ENCODE results near the gene FUT7. TPM values are rescaled to one million over a fixed set of nuclear protein-coding genes. Genes with fewer than 3 reads are reported as not detected.

Gene FUT7
- total and polyA plus RNA-seq, 3 donors from 2014 or later = 0.06 to 0.24 (median 0.24) TPM

GRCh38 chr9:137044502-137045177 lies 12.8 kb upstream of the FUT7 start:
- Histone ChIP-seq H3K9me3 (no peaks in the 10 kb centered on the region), H3K36me3 (ENCODE audit: low read depth, missing control alignments) (no peaks in the 10 kb centered on the region), H3K4me3 (peak overlapping the region; percentile 59 to 66), H3K27me3 (no peaks in the 10 kb centered on the region), H3K27ac (no peak overlapping the region), H3K4me1 (peaks cover 10% of the 10 kb centered on the region)
- no peak for TF ChIP-seq CTCF (IDR thresholded peaks at IDR 0.05)
- no peak for TF ChIP-seq POLR2A (IDR thresholded peaks at IDR 0.05)
- no peak for DNase-seq
- intact Hi-C loops (cut with DNase I; ENCODE audit: low total_unique reads) = no loop called here
- 18 to 26% methylated on average over 16 to 18 of the region's 18 CpGs for WGBS, 2 donors

GRCh38 chr9:137044037-137044436 lies 12.1 kb upstream of the FUT7 start:
- intact Hi-C loops (cut with DNase I; ENCODE audit: low total_unique reads) = no loop called here
- no peak overlapping the region for H3K27ac ChIP-seq

GRCh38 chr9:137042751-137043727 lies 11.2 kb upstream of the FUT7 start:
- Histone ChIP-seq H3K4me3 (no peak overlapping the region), H3K4me1 (peaks cover 10% of the 10 kb centered on the region), H3K36me3 (ENCODE audit: low read depth, missing control alignments) (no peaks in the 10 kb centered on the region), H3K27ac (peak overlapping the region in 1 of 2 donors; percentile 1), H3K9me3 (no peaks in the 10 kb centered on the region), H3K27me3 (no peaks in the 10 kb centered on the region)
- no peak for DNase-seq
- intact Hi-C loops (cut with DNase I; ENCODE audit: low total_unique reads) = no loop called here
- WGBS, 2 donors = 67 to 94% methylated on average over 3 to 33 of the region's 36 CpGs
- no peak for TF ChIP-seq POLR2A (IDR thresholded peaks at IDR 0.05)
- TF ChIP-seq CTCF (IDR thresholded peaks at IDR 0.05) = no peak

More at GRCh38 chr9:137044037-137044436, 12.1 kb upstream of the FUT7 start:
- H3K4me3 ChIP-seq = no peak overlapping the region
- no peaks in the 10 kb centered on the region for H3K27me3 ChIP-seq
- no peak for DNase-seq
- TF ChIP-seq POLR2A (IDR thresholded peaks at IDR 0.05) = no peak
- TF ChIP-seq CTCF (IDR thresholded peaks at IDR 0.05) = no peak
- H3K4me1 ChIP-seq = peaks cover 10% of the 10 kb centered on the region
- H3K36me3 ChIP-seq (ENCODE audit: low read depth, missing control alignments) = no peaks in the 10 kb centered on the region
- 74% methylated on average over 6 to 12 of the region's 12 CpGs for WGBS, 2 donors
- H3K9me3 ChIP-seq = no peaks in the 10 kb centered on the region

GRCh38 chr9:137041124-137041523 lies 9.2 kb upstream of the FUT7 start:
- 71% methylated on average over 16 of the region's 16 CpGs; no CpG with 5 or more reads in 1 of the 2 donors for WGBS, 2 donors
- no peak for TF ChIP-seq CTCF (IDR thresholded peaks at IDR 0.05)
- TF ChIP-seq POLR2A (IDR thresholded peaks at IDR 0.05) = no peak
- Histone ChIP-seq H3K9me3 (no peaks in the 10 kb centered on the region), H3K4me3 (no peak overlapping the region), H3K36me3 (ENCODE audit: low read depth, missing control alignments) (no peaks in the 10 kb centered on the region), H3K4me1 (peaks cover 10% of the 10 kb centered on the region), H3K27ac (no peak overlapping the region), H3K27me3 (no peaks in the 10 kb centered on the region)
- no peak for DNase-seq
- intact Hi-C loops (cut with DNase I; ENCODE audit: low total_unique reads) = no loop called here
